K562 (cell line): ENCODE measurements around the gene SERTAD1. TPM values are rescaled to one million over a fixed set of nuclear protein-coding genes. Genes with fewer than 3 reads are reported as not detected.
A peak's percentile ranks its signal among the peaks of the same experiment; 100 is the strongest.

ENCODE experiments used
- ATAC-seq: fragments of 200-7000 bp; cut with Tn5 transposase; 3 replicates; pipeline ENCODE4 v1.9.1; 2020; ENCODE audit warnings: moderate library complexity
- BruUV-seq: library from RNA; stranded (reverse); fragments of 400-500 nt; replicated peaks from 2 replicates; lab custom pipeline; 2021; lab: Mats Ljungman, UMichigan
- CTCF ChIA-PET: fragments of 300-600 bp; formaldehyde crosslinking; extraction: SDS; loops from one replicate; lab custom pipeline; 2021; ENCODE audit warnings: low intra/inter-chr PET ratio; lab: Yijun Ruan, JAX
- POLR2A ChIA-PET: fragments of 300-600, 350-650 bp; sonication (Branson Sonifier 250); formaldehyde crosslinking; extraction: SDS; loops from one replicate; lab custom pipeline; 2021; ENCODE audit warnings: antibody characterized with exemption, inconsistent platforms; lab: Yijun Ruan, JAX
- DNase-seq, 4 experiments: peaks; one replicate each; pipeline versions ENCODE4 v3.0.0 to v3.0.0-alpha.2; 2011 to 2018; ENCODE audit warnings: low spot score in 3 of 4, mixed read lengths in 3 of 4; ENCODE audit errors: extremely low read depth in 1 of 4
- FAIRE-seq: peaks from 2 replicates; lab custom pipeline; 2011; peaks lifted over from hg19 to GRCh38; lab: Jason Lieb, UNC
- H2AFZ ChIP-seq: 2 replicates; pipeline ENCODE4 v1.6.0; 2011; ENCODE audit warnings: low read depth, low read length, control low read depth, inconsistent platforms
- H3K27ac ChIP-seq: fragments of 200-600 bp; 3 replicates; pipeline ENCODE4 v1.8.0; 2011; ENCODE audit warnings: low read depth, mild to moderate bottlenecking, control low read depth, inconsistent platforms, low read length, moderate library complexity, mixed read lengths; ENCODE audit errors: extremely low read depth
- H3K27me3 ChIP-seq, 2 experiments: fragments of 300-600 bp in 1 of 2; 2 replicates in 1 of 2; 3 replicates in 1 of 2; pipeline versions ENCODE4 v1.6.0 to v1.8.0; 2011; ENCODE audit warnings: inconsistent platforms in 2 of 2, low read length in 2 of 2, mild to moderate bottlenecking in 1 of 2, mixed read lengths in 1 of 2, moderate library complexity in 1 of 2; ENCODE audit not compliant: control insufficient read depth in 2 of 2, insufficient read depth in 2 of 2
- H3K36me3 ChIP-seq: fragments of 300-600 bp; 3 replicates; pipeline ENCODE4 v1.8.0; 2011; ENCODE audit warnings: mild to moderate bottlenecking, low read length, inconsistent platforms; ENCODE audit not compliant: control insufficient read depth, insufficient read depth
- H3K4me1 ChIP-seq, 2 experiments: fragments of 200-600 bp in 1 of 2; replicated peaks in 1 of 2; 2 replicates in 1 of 2; 3 replicates in 1 of 2; pipeline versions ENCODE4 v1.5.1 to v1.8.0; 2011; ENCODE audit warnings: inconsistent platforms in 2 of 2, low read length in 2 of 2, mild to moderate bottlenecking in 1 of 2, mixed read lengths in 1 of 2, moderate library complexity in 1 of 2; ENCODE audit not compliant: control insufficient read depth in 2 of 2, insufficient read depth in 2 of 2
- H3K4me2 ChIP-seq: 2 replicates; pipeline ENCODE4 v1.6.1; 2011; ENCODE audit warnings: low read length, control low read depth, inconsistent platforms, mixed read lengths; ENCODE audit not compliant: insufficient read depth
- H3K4me3 ChIP-seq: fragments of 200-600 bp; sonication (generic), shearing (Covaris generic); 2 replicates; pipeline ENCODE4 v1.5.1; 2016; ENCODE audit warnings: control low read depth, inconsistent platforms
- H3K79me2 ChIP-seq: fragments of 200-600 bp; 3 replicates; pipeline ENCODE4 v1.8.0; 2011; ENCODE audit warnings: low read length, inconsistent platforms; ENCODE audit not compliant: control insufficient read depth, insufficient read depth
- H3K9ac ChIP-seq, 2 experiments: 2 replicates each; pipeline versions ENCODE4 v1.6.0 to v1.6.1; 2011; ENCODE audit warnings: low read depth in 2 of 2, low read length in 2 of 2, control low read depth in 1 of 2, inconsistent platforms in 1 of 2, mild to moderate bottlenecking in 1 of 2, mixed read lengths in 1 of 2; ENCODE audit not compliant: insufficient read depth in 1 of 2
- H3K9me1 ChIP-seq: one replicate; pipeline ENCODE4 v1.6.0; 2011; ENCODE audit warnings: inconsistent platforms, mild to moderate bottlenecking, low read length, moderate library complexity; ENCODE audit not compliant: control insufficient read depth, insufficient read depth
- H3K9me3 ChIP-seq: replicated peaks from 2 replicates; pipeline ENCODE4 v1.5.1; 2011; ENCODE audit warnings: low read depth, low read length, inconsistent platforms; ENCODE audit not compliant: control insufficient read depth, insufficient read depth
- H4K20me1 ChIP-seq: replicated peaks from 2 replicates; pipeline ENCODE4 v1.6.1; 2011; ENCODE audit warnings: low read length, inconsistent platforms, mixed read lengths; ENCODE audit not compliant: control insufficient read depth, insufficient read depth
- CSDE1 ChIP-seq, 2 experiments: fragments of 450-650 bp; IDR thresholded peaks; 2 replicates each; pipeline ENCODE4 v1.6.1; 2016; ENCODE audit warnings: mild to moderate bottlenecking in 1 of 2
- HLTF ChIP-seq: fragments of 450-650 bp; IDR thresholded peaks from 2 replicates; pipeline ENCODE4 v1.6.1; 2016
- ILK ChIP-seq: fragments of 450-650 bp; IDR thresholded peaks from 2 replicates; pipeline ENCODE4 v1.6.1; 2016; ENCODE audit warnings: missing genetic modification characterization, low read depth, mild to moderate bottlenecking, missing compliant biosample characterization, moderate library complexity, borderline replicate concordance
- LEF1 ChIP-seq: fragments of 450-650 bp; IDR thresholded peaks from 2 replicates; pipeline ENCODE4 v1.6.1; 2016; ENCODE audit warnings: mild to moderate bottlenecking
- POLR2G ChIP-seq: fragments of 200-400 bp; formaldehyde crosslinking; IDR thresholded peaks from 2 replicates; pipeline ENCODE4 v1.6.1; 2017; ENCODE audit warnings: low read depth, mild to moderate bottlenecking, antibody characterized with exemption, low read length, moderate library complexity
- ZNF408 ChIP-seq: fragments of 250-450 bp; sonication (Bioruptor Pico); IDR thresholded peaks from 2 replicates; pipeline ENCODE4 v1.4.0; 2020; ENCODE audit warnings: low read depth, mild to moderate bottlenecking, moderate library complexity
- ZNF561 ChIP-seq: fragments of 450-650 bp; formaldehyde crosslinking; conservative IDR thresholded peaks from 2 replicates; pipeline ENCODE4 v1.4.0; 2020; ENCODE audit warnings: mild to moderate bottlenecking, moderate library complexity
- WGBS: fragments of 100-300 bp; shearing (Covaris generic); methylation state at CpG from one replicate; pipeline ENCODE4 v1.1.6; 2016; ENCODE audit warnings: low coverage, mixed read lengths; ENCODE audit not compliant: insufficient coverage; ENCODE audit errors: missing lambda C conversion rate; 5-methylcytosine and 5-hydroxymethylcytosine counted together
- in situ Hi-C: fragments of 300-500 bp; cut with MboI; formaldehyde crosslinking; loops from 4 replicates; pipeline ENCODE4 v1.15.0; 2018; ENCODE audit warnings: inconsistent platforms, mixed read lengths
- intact Hi-C: fragments of 100-400 bp; cut with micrococcal nuclease; formaldehyde crosslinking; loops from 2 replicates; pipeline ENCODE4 v1.14.2; 2022
- polyA plus RNA-seq, 8 experiments: library from polyadenylated mRNA; depleted of rRNA in 4 of 8; stranded (reverse) in 5 of 8; unstranded in 3 of 8; fragments of >200 nt; fragmentation: Nextera tagmentation in 2 of 8; fragmentation: Illumina TruSeq in 1 of 8; extraction: Ambion mirVana in 2 of 8; extraction: Trizol in 1 of 8; gene quantifications; 2 replicates each; pipeline versions ENCODE4 v1.2.1 to v1.2.3, GENCODE V29; 2011 to 2014; ENCODE audit warnings: inconsistent platforms in 1 of 8, missing spikeins in 1 of 8
- total RNA-seq, 7 experiments: library from RNA; depleted of rRNA in 6 of 7; stranded (reverse); fragments of >200 nt in 6 of 7; fragmentation: Illumina TruSeq in 2 of 7; extraction: Trizol in 2 of 7; gene quantifications; 2 replicates each; pipeline versions ENCODE4 v1.2.1 to v1.2.3, GENCODE V29; 2011 to 2021; ENCODE audit warnings: low replicate concordance in 1 of 7
- TF ChIP-seq, protein P1 (sequence below): fragments of 200-800 bp; sonication (Bioruptor generic); IDR thresholded peaks from 2 replicates; pipeline ENCODE4 v1.6.1; 2017; ENCODE audit warnings: missing genetic modification characterization, missing compliant biosample characterization

The SERTAD1 gene
- total and polyA plus RNA-seq, 9 of the 15 experiments (the other 6 are each of a cell fraction or from before 2014, with no cell fraction given), result 0.15 to 8.7 (median 4.9) TPM

DNA sequence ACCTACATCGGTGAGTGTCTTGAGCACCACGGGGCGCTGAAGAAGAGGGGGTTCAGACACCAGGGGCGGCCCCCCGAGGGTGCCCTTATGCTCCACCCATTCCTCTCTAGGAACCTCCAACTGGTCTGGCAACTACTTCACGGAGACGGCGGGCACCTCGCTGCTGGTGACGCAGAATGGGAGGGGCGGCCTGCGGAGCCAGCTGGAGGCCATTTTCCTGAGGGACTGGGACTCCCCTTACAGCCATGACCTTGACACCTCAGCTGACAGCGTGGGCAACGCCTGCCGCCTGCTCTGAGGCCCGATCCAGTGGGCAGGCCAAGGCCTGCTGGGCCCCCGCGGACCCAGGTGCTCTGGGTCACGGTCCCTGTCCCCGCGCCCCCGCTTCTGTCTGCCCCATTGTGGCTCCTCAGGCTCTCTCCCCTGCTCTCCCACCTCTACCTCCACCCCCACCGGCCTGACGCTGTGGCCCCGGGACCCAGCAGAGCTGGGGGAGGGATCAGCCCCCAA lies 47.9 kb downstream of the SERTAD1 start:
- WGBS, result 89% methylated on average over 16 of the region's 25 CpGs
- H3K27ac ChIP-seq, result no peak overlapping the region
- ATAC-seq (no peak), FAIRE-seq (no peak), DNase-seq (no peak)
- no peaks in the 10 kb centered on the region for H3K9me3 ChIP-seq
- H3K27me3 ChIP-seq, result no peaks in the 10 kb centered on the region
- no peak overlapping the region for H2AFZ ChIP-seq
- no peaks in the 10 kb centered on the region for H3K9me1 ChIP-seq
- TSS peak; percentile 91 for BruUV-seq
- ChIA-PET CTCF (no interaction called here), POLR2A (interaction anchor here (0.6 kb wide), 1 partner anchor 169 kb away, joined by 4 read pairs; no protein-coding TSS in a partner anchor)
- no peak overlapping the region for H3K4me2 ChIP-seq
- H3K4me1 ChIP-seq, result peaks cover 0 to 31% of the 10 kb centered on the region in 2 experiments; a peak in 3 of 5 replicates
- H4K20me1 ChIP-seq, result 0 out of 2 replicates have a peak, but pooled peaks cover 5% of the 10 kb centered on the region
- intact Hi-C loops, result no loop called here
- in situ Hi-C loops, result no loop called here
- TF ChIP-seq HLTF (no peak), POLR2G (0 out of 2 replicates have a peak, but pooled peaks have one; percentile 19)
- no peaks in the 10 kb centered on the region for H3K79me2 ChIP-seq
- H3K4me3 ChIP-seq, result no peak overlapping the region
- H3K36me3 ChIP-seq, result peaks cover 27% of the 10 kb centered on the region; the same call in 2 of the 3 replicates
- no peak overlapping the region for H3K9ac ChIP-seq

DNA sequence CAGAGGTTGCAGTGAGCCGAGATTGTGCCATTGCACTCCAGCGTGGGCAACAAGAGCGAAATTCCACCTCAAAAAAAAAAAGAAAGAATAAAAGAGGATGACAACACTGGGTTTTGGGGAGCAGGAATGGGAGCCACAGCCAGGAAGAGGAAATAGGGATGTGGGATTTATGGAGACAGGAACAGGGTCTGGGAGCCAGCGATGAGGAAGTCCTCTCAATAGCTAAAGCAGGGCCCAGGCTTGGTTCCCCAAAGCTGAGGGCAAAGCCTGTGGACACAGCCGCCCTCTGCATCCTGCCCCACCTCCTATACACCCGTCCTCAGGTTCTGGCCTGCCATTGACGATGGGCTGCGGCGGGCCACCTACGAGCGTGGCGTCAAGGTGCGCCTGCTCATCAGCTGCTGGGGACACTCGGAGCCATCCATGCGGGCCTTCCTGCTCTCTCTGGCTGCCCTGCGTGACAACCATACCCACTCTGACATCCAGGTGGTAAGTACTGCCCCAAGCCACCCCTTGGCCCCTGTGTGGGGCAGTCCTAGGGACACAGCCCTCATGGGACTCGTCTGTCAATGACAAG lies 49.4 kb downstream of the SERTAD1 start:
- no peak overlapping the region for H3K4me2 ChIP-seq

More for the DNA sequence above, 49.4 kb downstream of the SERTAD1 start:
- H2AFZ ChIP-seq, result no peak overlapping the region
- ChIA-PET CTCF (no interaction called here), POLR2A (interaction anchor here (0.5 to 1.1 kb wide), 2 partner anchors 28 to 44 kb away, joined by 3 read pairs; partner anchors contain the start of genes C19orf47 and PLD3)
- H4K20me1 ChIP-seq, result peaks cover 10% of the 10 kb centered on the region; the same call in 1 of the 2 replicates
- no peaks in the 10 kb centered on the region for H3K9me3 ChIP-seq
- in situ Hi-C loops, result no loop called here
- FAIRE-seq, result no peak
- no peaks in the 10 kb centered on the region for H3K27me3 ChIP-seq
- no peak overlapping the region for H3K27ac ChIP-seq
- H3K9me1 ChIP-seq, result no peaks in the 10 kb centered on the region
- H3K9ac ChIP-seq, result peak overlapping the region in 1 of 2 experiments; percentile 53; a peak in 2 of 4 replicates
- H3K4me3 ChIP-seq, result no peak overlapping the region
- H3K79me2 ChIP-seq, result no peaks in the 10 kb centered on the region
- no peak for ATAC-seq
- WGBS, result 80% methylated on average over 14 of the region's 17 CpGs
- no TSS peak for BruUV-seq
- no peak for TF ChIP-seq ILK
- no peak for TF ChIP-seq ZNF561 (CRISPR knock-in tag)
- TF ChIP-seq ZNF408 (CRISPR knock-in tag), result no peak
- TF ChIP-seq, protein P1, sequence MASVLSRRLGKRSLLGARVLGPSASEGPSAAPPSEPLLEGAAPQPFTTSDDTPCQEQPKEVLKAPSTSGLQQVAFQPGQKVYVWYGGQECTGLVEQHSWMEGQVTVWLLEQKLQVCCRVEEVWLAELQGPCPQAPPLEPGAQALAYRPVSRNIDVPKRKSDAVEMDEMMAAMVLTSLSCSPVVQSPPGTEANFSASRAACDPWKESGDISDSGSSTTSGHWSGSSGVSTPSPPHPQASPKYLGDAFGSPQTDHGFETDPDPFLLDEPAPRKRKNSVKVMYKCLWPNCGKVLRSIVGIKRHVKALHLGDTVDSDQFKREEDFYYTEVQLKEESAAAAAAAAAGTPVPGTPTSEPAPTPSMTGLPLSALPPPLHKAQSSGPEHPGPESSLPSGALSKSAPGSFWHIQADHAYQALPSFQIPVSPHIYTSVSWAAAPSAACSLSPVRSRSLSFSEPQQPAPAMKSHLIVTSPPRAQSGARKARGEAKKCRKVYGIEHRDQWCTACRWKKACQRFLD, result no peak
- no peak for TF ChIP-seq CSDE1 (IDR thresholded peaks at IDR 0.05)
- TF ChIP-seq LEF1, result no peak
- H3K36me3 ChIP-seq, result peaks cover 40% of the 10 kb centered on the region
- DNase-seq, result no peak
- intact Hi-C loops, result no loop called here
- H3K4me1 ChIP-seq, result peaks cover 9 to 44% of the 10 kb centered on the region in 2 experiments; a peak in 4 of 5 replicates
